HUES64 (cell line): ENCODE results near the gene GRIK1.
"Not testable (repeated sequence)": the region's sequence is repeated elsewhere in the genome, so short reads cannot be mapped to it uniquely, and the experiment has no call there.

Experiments
- H3K27ac ChIP-seq: 2 replicates; pipeline ENCODE4 v1.7.0; 2013; ENCODE audit warnings: low read depth, low read length, inconsistent platforms
- H3K27me3 ChIP-seq: 2 replicates; pipeline ENCODE4 v1.6.1; 2013; ENCODE audit warnings: mild to moderate bottlenecking, low read length; ENCODE audit not compliant: insufficient read depth
- H3K36me3 ChIP-seq: 2 replicates; pipeline ENCODE4 v1.6.1; 2013; ENCODE audit warnings: mild to moderate bottlenecking, low read length; ENCODE audit not compliant: insufficient read depth
- H3K4me1 ChIP-seq: 2 replicates; pipeline ENCODE4 v1.6.1; 2013; ENCODE audit warnings: mild to moderate bottlenecking, low read length, moderate library complexity; ENCODE audit not compliant: insufficient read depth
- H3K4me3 ChIP-seq: 2 replicates; pipeline ENCODE4 v1.5.1; 2013; ENCODE audit warnings: mild to moderate bottlenecking, low read length, moderate library complexity
- H3K9ac ChIP-seq: 2 replicates; pipeline ENCODE4 v1.6.1; 2013; ENCODE audit warnings: mild to moderate bottlenecking, low read depth, low read length
- H3K9me3 ChIP-seq: 2 replicates; pipeline ENCODE4 v1.6.1; 2013; ENCODE audit warnings: low read depth, low read length; ENCODE audit not compliant: insufficient read depth
- WGBS: fragments of 150-250, 120-280 bp; methylation state at CpG from one replicate; pipeline ENCODE4 v1.1.7; 2013; ENCODE audit warnings: missing lambda C conversion rate; 5-methylcytosine and 5-hydroxymethylcytosine counted together

Gene GRIK1

GRCh38 chr21:29606613-29607012 lies 333.2 kb downstream of the GRIK1 start:
- Histone ChIP-seq H3K4me3 (no peak overlapping the region), H3K27ac (no peak overlapping the region), H3K9ac (no peak overlapping the region), H3K36me3 (no peaks in the 10 kb centered on the region), H3K9me3 (no peaks in the 10 kb centered on the region), H3K4me1 (no peaks in the 10 kb centered on the region), H3K27me3 (no peaks in the 10 kb centered on the region)
- 97% methylated on average over 3 of the region's 3 CpGs for WGBS

- H3K4me1 ChIP-seq, H3K27me3 ChIP-seq, H3K27ac ChIP-seq, H3K36me3 ChIP-seq, H3K9ac ChIP-seq, H3K4me3 ChIP-seq, H3K9me3 ChIP-seq: not testable (repeated sequence)
- WGBS, result 100% methylated on average over 2 of the region's 3 CpGs
Observed at GRCh38 chr21:29605219-29605618, 334.6 kb downstream of the GRIK1 start.

DNA sequence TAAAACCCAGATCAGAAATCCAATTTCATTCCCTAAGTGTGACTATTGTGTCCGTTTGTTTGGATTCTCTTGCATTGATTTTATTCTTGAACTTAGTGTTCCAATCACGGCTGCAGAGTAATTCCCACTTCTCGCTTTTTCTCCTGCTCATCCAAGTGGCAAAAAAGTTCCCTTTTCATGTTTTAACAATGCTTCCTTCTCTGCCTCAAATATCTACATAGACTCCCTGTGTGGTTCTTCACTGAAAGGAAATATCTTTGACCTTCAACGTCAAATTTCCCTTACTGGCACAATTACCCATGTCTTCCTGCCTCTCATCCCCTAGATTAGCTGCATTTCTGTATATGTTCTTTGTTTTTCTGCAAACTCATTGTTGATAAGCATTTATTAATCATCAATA lies 335.7 kb downstream of the GRIK1 start:
- no peak overlapping the region for H3K4me3 ChIP-seq
- 89% methylated on average over 4 of the region's 4 CpGs for WGBS
- H3K27ac ChIP-seq, result no peak overlapping the region
- no peak overlapping the region for H3K9ac ChIP-seq
- H3K36me3 ChIP-seq, result no peaks in the 10 kb centered on the region
- 0 out of 2 replicates have a peak, but pooled peaks cover 6% of the 10 kb centered on the region for H3K4me1 ChIP-seq
- H3K9me3 ChIP-seq, result no peaks in the 10 kb centered on the region
- no peaks in the 10 kb centered on the region for H3K27me3 ChIP-seq

DNA sequence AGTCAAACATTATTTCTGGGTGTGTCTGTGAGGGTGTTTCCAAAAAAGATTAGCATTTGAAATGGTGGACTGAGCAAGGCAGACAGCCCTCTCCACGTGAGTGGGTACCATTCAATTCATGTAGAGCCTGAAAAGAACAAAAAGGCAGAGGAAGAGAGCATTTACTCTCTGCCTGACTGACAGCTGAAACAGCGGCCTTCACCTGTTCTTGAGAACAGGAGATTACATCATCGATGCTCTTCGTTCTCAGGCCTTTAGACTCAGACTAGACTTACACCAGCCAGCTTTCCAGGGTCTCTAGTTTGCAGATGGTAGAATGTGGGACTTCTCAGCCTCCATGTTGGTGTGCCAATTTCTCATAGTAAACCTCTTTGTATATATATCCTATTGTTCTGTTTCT lies 338.7 kb downstream of the GRIK1 start:
- Histone ChIP-seq H3K36me3 (no peaks in the 10 kb centered on the region), H3K27me3 (no peaks in the 10 kb centered on the region), H3K9ac (no peak overlapping the region), H3K4me1 (peaks cover 16% of the 10 kb centered on the region), H3K4me3 (no peak overlapping the region), H3K27ac (no peak overlapping the region), H3K9me3 (no peaks in the 10 kb centered on the region)
- WGBS, result 83% methylated on average over 4 of the region's 4 CpGs

DNA sequence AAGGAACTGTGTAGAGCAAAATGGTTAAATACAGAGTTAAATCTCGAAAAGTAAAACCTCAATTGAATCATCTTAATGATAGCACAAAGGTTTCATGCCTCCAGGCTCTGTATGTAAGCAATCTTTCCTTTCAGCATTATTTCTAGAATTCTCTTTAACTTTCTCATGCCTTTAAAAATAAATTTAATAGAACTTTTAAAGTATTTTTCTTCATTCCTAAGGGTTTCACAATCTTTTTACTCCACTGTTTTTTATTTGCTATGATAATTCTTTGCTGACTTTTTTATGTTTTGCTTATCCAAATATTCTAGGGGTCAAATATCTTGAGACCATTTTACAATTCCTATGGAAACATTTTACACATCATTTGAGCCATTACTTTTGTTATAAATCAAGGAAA lies 353.1 kb downstream of the GRIK1 start:
- H3K27me3 ChIP-seq, result no peaks in the 10 kb centered on the region
- no peak overlapping the region for H3K9ac ChIP-seq
- WGBS, result 100% methylated on average over 1 of the region's 1 CpG

GRCh38 chr21:29585462-29585861 lies 354.3 kb downstream of the GRIK1 start:
- Histone ChIP-seq H3K9me3 (no peaks in the 10 kb centered on the region), H3K9ac (no peak overlapping the region), H3K4me1 (0 out of 2 replicates have a peak, but pooled peaks cover 6% of the 10 kb centered on the region), H3K4me3 (no peak overlapping the region), H3K27me3 (no peaks in the 10 kb centered on the region), H3K36me3 (no peaks in the 10 kb centered on the region), H3K27ac (no peak overlapping the region)
- 89% methylated on average over 3 of the region's 3 CpGs for WGBS

More for the DNA sequence above, 353.1 kb downstream of the GRIK1 start:
- Histone ChIP-seq H3K27ac (no peak overlapping the region), H3K36me3 (no peaks in the 10 kb centered on the region), H3K9me3 (no peaks in the 10 kb centered on the region), H3K4me3 (no peak overlapping the region), H3K4me1 (0 out of 2 replicates have a peak, but pooled peaks cover 6% of the 10 kb centered on the region)

DNA sequence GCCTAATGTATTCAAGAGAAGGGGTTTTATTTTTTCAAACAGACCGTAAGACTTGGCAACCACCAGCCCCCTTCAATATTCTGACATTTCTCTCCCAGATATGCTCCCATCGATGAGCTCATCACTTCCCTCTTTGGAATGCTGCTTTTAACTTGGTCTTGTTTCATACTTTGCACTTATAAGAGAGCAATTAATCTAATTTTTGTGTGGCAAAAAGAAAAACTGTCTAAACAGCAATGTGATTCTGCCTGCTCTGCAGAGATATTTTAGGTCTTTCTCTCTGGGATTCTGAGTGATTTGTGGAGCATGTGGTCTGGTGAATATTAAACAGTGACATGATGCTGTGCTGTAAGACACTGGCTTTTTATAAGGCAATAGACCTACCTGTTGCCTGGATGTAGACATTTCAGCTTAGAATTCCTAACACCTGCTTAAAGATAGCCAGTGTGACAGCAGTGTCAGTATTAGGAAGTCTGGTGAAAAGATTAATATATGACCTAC lies 356.3 kb downstream of the GRIK1 start:
- H3K36me3 ChIP-seq, result no peaks in the 10 kb centered on the region
- H3K27ac ChIP-seq, result no peak overlapping the region
- no peaks in the 10 kb centered on the region for H3K4me1 ChIP-seq
- no peak overlapping the region for H3K9ac ChIP-seq
- H3K27me3 ChIP-seq, result no peaks in the 10 kb centered on the region
- 88% methylated on average over 2 of the region's 2 CpGs for WGBS
- H3K4me3 ChIP-seq, result no peak overlapping the region
- no peaks in the 10 kb centered on the region for H3K9me3 ChIP-seq

DNA sequence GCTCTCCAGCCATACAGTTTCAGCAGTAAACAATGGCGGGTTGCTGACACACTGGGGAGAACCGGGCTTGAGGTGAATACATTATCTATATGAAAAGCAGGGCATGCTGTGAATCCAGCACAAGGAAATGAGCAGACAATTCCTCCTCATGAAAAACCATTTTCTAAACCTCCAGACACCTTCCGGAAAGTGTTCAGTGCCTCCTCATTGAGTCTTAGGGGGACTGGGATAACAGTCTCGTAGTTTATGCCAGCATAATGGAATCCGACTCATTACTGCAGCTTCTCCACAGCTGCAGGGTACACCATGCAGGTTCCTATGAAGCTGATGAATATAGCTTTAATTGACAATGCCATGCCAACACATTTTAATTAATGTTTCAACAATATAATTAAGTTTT lies 356.9 kb downstream of the GRIK1 start:
- Histone ChIP-seq H3K36me3 (no peaks in the 10 kb centered on the region), H3K27ac (no peak overlapping the region), H3K4me1 (no peaks in the 10 kb centered on the region), H3K27me3 (no peaks in the 10 kb centered on the region), H3K9me3 (no peaks in the 10 kb centered on the region), H3K9ac (no peak overlapping the region), H3K4me3 (no peak overlapping the region)
- 95% methylated on average over 5 of the region's 5 CpGs for WGBS

DNA sequence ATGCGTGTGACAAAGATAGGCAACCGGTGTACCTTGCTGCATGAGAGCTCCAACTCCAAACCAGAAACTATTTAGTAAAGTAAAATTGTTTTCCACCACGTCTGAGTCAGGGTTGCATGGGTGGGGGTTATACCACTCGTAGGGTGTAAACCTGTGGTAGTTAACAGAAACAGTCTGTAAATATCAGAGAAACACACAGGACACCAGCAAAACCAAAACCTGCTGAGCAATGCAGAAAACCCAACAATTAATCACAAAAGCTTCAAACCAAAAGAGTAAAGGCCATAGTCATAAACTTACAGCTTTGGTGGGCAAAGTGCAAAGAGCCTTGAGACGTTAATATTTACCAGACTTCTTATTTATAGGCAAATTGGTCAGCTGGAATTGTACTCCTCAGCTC lies 358.4 kb downstream of the GRIK1 start:
- no peak overlapping the region for H3K4me3 ChIP-seq
- H3K27ac ChIP-seq, result no peak overlapping the region
- H3K9me3 ChIP-seq, result no peaks in the 10 kb centered on the region
- 98% methylated on average over 5 of the region's 5 CpGs for WGBS
- no peaks in the 10 kb centered on the region for H3K36me3 ChIP-seq
- H3K9ac ChIP-seq, result no peak overlapping the region
- no peaks in the 10 kb centered on the region for H3K27me3 ChIP-seq
- H3K4me1 ChIP-seq, result no peaks in the 10 kb centered on the region

GRCh38 chr21:29580732-29581285 lies 359.0 kb downstream of the GRIK1 start:
- Histone ChIP-seq H3K36me3 (no peaks in the 10 kb centered on the region), H3K9ac (no peak overlapping the region), H3K27ac (no peak overlapping the region), H3K9me3 (no peaks in the 10 kb centered on the region), H3K4me1 (no peaks in the 10 kb centered on the region), H3K27me3 (no peaks in the 10 kb centered on the region), H3K4me3 (no peak overlapping the region)
- 88% methylated on average over 3 of the region's 5 CpGs for WGBS

DNA sequence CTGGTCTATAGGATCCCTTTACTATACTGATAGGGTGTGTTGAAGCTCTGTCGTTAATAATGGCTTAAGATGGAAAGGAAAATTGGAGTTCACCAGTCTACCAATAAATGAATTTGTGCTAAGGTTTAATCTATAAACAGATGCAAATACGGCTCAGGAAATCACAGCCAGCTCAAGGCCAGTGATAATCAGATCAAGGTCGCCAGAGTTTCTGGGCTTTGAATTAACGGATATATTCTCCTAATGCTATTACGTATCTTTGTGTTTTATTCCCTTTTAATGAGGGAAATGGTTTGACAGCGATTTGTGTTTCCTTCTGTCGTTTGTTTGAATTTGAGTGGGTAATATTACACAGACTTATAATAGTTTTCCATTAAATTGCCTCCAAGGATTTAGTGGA lies 361.5 kb downstream of the GRIK1 start:
- Histone ChIP-seq H3K4me3 (no peak overlapping the region), H3K36me3 (no peaks in the 10 kb centered on the region), H3K27me3 (no peaks in the 10 kb centered on the region), H3K9me3 (no peaks in the 10 kb centered on the region), H3K4me1 (no peaks in the 10 kb centered on the region), H3K9ac (no peak overlapping the region), H3K27ac (no peak overlapping the region)
- 95% methylated on average over 7 of the region's 7 CpGs for WGBS

DNA sequence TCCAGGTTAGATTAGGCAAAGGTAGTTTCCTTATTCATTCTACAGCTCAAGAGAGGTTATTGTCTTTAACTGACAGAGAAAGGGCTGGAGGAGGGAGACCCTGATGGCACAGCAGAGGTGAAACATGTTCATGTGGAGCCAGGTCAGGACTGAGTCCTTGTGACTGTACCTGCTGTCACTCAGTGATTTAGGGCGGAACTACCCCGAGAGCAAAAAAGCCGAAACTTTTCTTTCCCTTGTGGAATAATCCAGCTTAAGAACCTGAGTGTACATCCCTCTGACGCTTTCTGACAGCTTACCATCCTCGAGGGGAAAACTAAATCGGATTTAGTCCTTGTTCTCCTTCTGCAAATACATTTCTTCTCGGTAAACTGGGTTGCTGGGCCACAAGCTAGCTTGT lies 367.8 kb downstream of the GRIK1 start:
- Histone ChIP-seq H3K4me3 (no peak overlapping the region), H3K27me3 (no peaks in the 10 kb centered on the region), H3K36me3 (no peaks in the 10 kb centered on the region), H3K9ac (no peak overlapping the region), H3K27ac (no peak overlapping the region), H3K9me3 (no peaks in the 10 kb centered on the region), H3K4me1 (no peaks in the 10 kb centered on the region)
- WGBS, result 95% methylated on average over 7 of the region's 7 CpGs
